Fibroblast of villous mesenchyme (primary cell): Measurements from ENCODE around the gene DNER. TPM values are rescaled to one million over a fixed set of nuclear protein-coding genes. Genes with fewer than 3 reads are reported as not detected.
"Not testable (repeated sequence)": the region's sequence is repeated elsewhere in the genome, so short reads cannot be mapped to it uniquely, and the experiment has no call there.

Experiments used
- DNase-seq: peaks from one replicate; pipeline ENCODE4 v3.0.0-alpha.2; 2010; ENCODE audit warnings: low read depth
- H3K4me3 ChIP-seq: 2 replicates; pipeline ENCODE4 v1.5.1; 2011; ENCODE audit warnings: low read depth, mild to moderate bottlenecking, low read length
- CTCF ChIP-seq: IDR thresholded peaks from 2 replicates; pipeline ENCODE4 v1.5.1; 2012; ENCODE audit warnings: low read depth, mild to moderate bottlenecking, low read length; ENCODE audit not compliant: insufficient read depth
- total RNA-seq: library from RNA; depleted of rRNA; stranded (reverse); fragments of >200 nt; gene quantifications from 2 replicates; pipeline ENCODE4 v1.2.3, GENCODE V29; 2012

The DNER gene
- total RNA-seq, 1 donor, result 0.86 TPM

DNA sequence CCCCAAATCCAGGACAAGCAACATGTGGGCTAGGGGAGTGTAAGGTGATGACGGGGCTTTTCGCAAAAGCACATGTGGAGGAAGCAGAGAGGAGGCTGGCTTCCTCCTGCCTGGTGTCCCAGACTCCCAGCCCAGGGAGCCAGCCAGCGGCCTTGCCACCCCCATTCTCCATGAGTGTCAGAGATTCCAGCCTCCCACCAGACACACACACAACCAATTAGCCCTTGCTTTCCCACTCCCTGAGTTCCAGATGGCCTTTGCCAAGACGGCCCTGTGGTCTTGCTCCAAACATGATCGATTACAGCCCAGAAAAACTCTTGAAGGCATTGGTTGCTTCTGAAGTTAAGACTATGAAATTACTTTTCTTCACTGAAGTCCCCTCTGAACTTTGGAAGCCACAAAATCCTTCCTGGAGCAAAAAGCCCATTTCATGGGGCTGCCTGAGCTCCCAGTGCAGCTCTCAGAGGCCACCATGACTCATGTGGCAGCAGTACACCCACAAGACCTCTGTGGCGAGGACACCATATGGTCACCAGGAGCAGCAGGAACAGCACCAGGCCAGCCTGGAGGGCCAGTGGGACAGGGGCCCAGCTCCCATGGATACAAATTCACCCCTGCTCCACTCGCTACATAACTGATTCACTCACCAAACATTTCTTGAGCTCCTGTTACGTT, 374.1 kb downstream of the DNER start:
- peak; percentile 49 for DNase-seq
- TF ChIP-seq CTCF, result no peak
- H3K4me3 ChIP-seq, result no peak overlapping the region

DNA sequence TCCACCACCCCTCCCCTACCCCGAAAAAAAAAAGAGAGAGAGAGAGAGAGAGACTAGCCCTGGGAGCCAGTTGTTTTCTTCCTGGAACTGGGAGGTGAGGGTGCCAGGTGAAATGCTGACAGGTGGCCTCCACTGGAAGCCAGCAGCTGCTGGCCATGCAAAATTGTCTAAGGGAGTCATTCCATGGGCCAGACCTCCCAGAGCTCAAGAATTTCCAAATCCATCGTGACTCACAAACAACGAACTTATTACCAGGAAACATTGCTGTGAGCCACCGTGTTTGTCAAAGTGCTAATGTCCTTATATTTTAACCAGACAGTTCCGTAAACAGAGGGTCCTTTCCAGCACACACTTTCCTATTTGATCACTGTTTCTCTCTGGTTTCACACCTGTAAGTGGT, 374.7 kb downstream of the DNER start:
- DNase-seq, result peak; percentile 36
- TF ChIP-seq CTCF, result no peak
- H3K4me3 ChIP-seq, result no peak overlapping the region

GRCh38 chr2:229339171-229339570, 375.2 kb downstream of the DNER start:
- H3K4me3 ChIP-seq, DNase-seq: not testable (repeated sequence)

DNA sequence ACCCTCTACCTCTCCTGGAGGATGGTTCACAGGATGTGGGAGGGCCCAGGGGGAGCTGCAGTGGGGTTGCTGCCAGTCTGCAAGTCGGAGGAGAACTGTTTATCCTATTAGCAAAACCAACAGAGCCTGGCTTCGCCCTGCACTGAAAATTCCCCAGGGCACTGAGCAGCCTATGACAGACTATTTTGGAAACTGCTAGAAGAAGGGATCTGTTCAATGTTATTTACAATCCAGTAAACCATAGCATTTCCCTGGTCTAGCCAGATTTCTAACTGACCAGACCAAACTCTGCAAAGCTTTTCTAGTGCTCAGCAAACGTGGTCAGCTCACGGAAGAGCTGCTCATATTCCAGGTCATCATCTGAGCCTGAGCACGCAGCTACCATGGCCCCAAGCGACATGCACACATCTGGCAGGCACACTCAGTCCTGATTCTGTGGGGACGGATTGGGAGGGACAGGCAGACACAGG, 378.4 kb downstream of the DNER start:
- H3K4me3 ChIP-seq, result no peak overlapping the region
- TF ChIP-seq CTCF, result no peak
- peak; percentile 50 for DNase-seq

DNA sequence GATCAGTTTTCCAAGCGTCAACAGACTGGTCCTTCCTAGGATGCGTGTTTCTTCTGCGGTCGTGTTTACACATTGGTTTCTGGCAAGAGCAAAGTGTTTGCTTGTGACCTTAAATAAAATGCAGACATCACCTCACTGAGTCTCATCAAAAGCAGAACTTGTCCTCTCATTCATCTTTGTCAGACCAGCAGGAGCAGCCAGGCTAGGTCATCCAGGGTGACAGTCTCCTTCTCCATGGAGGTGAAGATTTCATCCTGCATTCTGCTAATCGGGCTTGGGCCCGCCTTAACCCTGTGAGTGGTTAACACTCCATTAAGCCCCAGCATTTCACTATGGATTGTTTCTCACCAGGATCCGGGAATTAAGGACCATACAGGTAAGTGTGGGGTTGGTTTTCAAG, 379.0 kb downstream of the DNER start:
- no peak for TF ChIP-seq CTCF
- no peak for DNase-seq
- no peak overlapping the region for H3K4me3 ChIP-seq

DNA sequence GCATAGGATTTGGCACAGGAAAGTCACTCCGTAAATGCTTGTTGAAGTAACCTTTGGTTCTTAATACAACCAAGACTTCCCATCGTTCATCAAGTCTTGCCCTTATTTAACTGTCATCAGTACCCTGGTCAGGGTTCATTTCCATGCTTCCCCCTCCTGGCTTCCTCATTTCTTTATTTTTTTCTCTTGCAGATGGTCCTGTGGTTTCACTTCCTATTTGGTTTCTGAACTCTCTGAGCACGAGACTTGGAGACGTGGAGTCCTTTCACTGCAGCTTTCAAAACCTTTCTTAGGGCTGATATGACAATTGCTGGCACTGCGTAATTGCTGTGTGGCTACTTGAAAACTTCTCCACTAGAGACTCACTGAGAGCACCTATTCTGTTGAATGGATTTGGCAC, 383.4 kb downstream of the DNER start:
- H3K4me3 ChIP-seq, result no peak overlapping the region
- no peak for TF ChIP-seq CTCF
- DNase-seq, result no peak

- H3K4me3 ChIP-seq, result no peak overlapping the region
- DNase-seq, result no peak
- no peak for TF ChIP-seq CTCF
Measured at GRCh38 chr2:229319558-229319957, 394.8 kb downstream of the DNER start.
